SU-DHL-6 (cell line): Measurements from ENCODE around the gene CYB561D1.

ENCODE experiments used
- EZH2phosphoT487 ChIP-seq: fragments of 200-600 bp; sonication (generic), shearing (Covaris generic); conservative IDR thresholded peaks from 2 replicates; pipeline ENCODE4 v1.6.1; 2018; ENCODE audit warnings: mild to moderate bottlenecking, antibody characterized with exemption, low read length, moderate library complexity, mixed read lengths
- TF ChIP-seq, protein P1 (sequence below): fragments of 200-600 bp; sonication (generic); IDR thresholded peaks from one replicate; pipeline ENCODE4 v1.5.1; 2017; ENCODE audit warnings: antibody characterized with exemption, mild to moderate bottlenecking, low read length, moderate library complexity; ENCODE audit not compliant: insufficient read depth, poor library complexity, severe bottlenecking

DNA sequence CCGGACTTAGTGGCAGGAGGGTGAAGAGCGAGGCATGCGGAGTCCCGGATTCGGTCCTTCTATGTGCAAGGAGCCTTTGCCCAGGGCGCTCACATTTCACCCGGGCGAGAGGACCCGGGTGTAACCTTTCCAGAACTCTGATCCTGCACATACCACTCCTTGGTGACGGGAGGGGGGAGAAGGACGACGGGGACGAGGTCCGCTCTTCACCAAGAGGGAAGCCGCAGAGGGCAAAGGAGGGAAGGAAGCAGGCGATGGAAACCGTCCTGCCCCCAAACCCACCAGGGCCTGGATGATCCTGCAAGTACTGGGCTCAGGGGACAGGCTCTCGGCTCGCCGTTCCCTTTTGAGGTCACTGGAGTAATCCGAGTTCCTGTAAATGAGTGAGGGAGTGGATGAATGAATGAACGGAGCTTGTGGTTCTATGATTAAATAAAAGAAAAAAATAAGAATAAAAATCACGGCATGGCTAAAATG lies 26.6 kb upstream of the CYB561D1 start:
- TF ChIP-seq, protein P1, sequence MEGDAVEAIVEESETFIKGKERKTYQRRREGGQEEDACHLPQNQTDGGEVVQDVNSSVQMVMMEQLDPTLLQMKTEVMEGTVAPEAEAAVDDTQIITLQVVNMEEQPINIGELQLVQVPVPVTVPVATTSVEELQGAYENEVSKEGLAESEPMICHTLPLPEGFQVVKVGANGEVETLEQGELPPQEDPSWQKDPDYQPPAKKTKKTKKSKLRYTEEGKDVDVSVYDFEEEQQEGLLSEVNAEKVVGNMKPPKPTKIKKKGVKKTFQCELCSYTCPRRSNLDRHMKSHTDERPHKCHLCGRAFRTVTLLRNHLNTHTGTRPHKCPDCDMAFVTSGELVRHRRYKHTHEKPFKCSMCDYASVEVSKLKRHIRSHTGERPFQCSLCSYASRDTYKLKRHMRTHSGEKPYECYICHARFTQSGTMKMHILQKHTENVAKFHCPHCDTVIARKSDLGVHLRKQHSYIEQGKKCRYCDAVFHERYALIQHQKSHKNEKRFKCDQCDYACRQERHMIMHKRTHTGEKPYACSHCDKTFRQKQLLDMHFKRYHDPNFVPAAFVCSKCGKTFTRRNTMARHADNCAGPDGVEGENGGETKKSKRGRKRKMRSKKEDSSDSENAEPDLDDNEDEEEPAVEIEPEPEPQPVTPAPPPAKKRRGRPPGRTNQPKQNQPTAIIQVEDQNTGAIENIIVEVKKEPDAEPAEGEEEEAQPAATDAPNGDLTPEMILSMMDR, result no peak
- no peak for TF ChIP-seq EZH2phosphoT487
